ENCODE measurements around the gene HIPK3.

The HIPK3 gene

DNA sequence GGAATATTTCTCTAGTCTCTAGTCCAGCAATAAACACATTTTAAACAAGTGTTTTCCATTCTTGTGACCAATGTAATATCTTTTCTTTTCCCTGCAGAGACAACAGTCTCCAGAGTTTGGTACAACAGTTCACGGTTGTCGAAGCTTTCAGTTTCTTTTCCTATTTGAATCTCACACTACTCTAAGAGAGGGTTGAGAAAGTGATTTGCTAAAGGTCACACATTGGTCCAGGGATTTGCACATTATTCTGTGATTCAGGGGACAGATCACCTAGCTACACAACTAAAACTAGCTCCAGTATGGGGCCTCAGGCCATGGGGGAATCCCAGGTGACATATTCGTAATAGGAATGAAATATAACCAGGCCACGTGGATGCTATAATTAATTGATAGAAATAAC, 132.5 kb downstream of the HIPK3 start:
- DNase-seq = no peak

DNA sequence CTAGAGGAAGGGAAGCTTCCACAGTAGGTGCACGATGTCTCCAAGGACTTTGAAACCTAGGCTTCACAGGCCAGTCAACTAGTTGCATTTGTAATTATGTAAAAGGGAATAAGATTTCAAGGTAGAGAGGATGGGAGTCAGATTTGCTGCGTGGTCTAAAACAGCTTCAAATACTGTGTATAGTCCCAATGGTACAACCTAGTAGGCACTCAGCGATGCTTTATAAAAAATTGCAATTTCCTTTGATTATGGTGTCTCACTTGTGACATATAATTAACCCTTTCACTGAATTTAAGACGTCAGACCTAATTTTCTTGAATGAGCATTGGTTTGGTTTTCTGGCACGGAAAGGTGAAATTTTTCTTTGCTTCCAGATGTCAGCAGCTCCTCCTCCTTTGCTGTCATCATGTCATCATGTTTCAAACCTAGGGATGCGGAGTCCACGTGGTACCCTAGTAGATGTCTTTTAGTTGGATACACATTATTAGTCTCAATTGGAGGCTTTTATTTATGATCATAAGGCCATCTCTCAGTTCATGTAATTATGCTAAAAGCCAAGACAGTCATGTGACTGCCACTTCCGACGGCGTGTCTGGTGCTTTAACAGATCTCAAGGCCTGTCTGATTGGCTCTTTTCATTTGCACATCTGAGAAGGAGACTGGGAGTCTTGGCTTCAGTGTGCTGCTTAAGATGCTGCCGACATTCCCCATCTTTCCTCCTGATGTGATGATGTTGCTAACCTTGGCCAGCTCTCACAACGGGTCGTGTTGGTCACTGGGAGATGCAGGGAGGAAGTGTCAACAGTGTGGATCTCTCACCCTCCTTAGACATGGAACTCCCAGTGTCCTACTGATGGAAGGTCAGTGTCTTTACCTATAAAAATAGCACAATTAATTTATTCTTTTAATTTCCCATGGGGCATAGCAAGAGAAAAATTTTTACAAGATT, 134.0 kb downstream of the HIPK3 start:
- DNase-seq = no peak

DNA sequence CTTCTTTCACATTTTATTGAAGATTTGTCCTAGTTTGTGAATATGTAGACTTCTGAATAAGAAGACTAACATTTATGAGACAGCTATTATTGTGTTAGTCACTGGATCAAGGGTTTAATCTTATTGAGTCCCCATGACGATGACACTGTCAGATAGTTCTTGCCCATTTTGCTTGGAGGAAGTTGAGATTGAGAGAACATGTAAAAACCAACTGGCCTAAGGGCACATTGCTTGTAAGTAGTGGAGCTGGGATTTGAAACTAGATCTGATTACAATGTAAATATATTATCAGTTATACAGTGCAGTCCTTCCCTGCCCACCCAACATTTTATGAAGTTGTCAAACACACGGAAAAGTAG, 134.7 kb downstream of the HIPK3 start:
- no peak for DNase-seq

DNA sequence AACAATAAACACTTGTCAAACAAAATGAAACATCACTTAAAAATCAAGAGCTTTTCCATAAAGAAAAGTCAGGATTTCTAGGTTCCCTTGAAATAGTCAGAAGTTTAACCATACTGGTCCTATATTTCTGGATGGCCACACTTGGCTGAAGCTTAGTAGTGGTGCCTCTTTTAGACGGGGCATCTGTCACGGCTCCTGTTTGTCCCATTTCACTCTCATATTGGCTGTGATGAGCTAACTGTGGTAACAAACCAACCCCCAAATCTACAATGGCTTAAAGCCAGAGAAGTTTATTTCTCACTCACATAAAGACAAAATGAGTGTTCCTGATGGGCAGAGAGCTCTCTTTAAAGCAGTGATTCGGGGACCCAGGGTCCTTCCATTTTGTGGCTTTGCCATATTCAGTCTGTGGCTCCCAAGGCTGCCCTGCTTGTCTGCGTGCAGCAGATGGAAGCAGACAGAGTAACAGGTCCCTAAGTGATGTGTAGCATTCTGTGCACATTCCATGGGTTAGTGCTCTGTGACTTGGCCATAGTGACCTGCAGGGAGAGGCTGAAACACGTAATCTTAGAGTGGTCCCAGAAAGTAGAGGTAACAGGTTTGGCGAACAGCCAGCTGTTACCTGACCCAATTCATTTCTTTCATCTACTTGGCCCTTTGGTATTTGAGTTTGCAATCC, 137.4 kb downstream of the HIPK3 start:
- no peak for DNase-seq

DNA sequence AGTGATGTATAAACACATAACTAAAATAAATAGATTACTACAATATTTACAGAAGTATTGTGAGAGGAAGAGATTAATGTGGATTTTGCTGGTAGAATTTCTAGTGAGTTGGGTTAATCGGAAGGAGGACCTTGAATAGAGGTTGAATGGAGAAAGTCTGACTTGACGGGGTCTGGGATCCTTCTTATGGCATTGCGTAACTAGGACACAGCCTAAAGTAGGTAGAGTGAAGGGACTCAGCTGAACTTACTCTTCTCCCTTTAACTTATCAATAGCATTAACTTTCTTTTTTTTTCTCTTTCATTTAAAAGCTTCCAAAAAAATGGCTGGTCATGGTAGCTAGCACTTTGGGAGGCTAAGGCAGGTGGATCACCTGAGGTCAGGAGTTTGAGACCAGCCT, 139.2 kb downstream of the HIPK3 start:
- no peak for DNase-seq

DNA sequence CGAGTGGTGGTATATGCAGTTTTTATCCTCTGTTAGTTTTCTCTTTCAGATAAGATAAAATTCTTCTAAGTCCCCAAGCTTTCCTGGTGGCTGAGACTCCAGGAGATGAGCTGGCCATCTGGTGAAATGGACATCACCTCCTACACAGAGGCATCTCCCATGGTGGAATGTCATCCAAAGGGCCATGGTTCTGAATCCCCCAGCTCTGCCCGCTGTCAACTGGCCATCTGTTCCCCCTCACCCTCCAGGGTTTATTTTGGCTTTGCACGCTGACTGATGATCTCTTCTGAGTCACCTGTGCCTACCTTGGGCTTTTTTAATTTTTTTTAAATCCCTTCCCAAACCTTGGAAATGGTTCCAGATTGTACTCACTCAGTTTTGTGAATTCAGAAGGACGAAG, 142.2 kb downstream of the HIPK3 start:
- DNase-seq = no peak

DNA sequence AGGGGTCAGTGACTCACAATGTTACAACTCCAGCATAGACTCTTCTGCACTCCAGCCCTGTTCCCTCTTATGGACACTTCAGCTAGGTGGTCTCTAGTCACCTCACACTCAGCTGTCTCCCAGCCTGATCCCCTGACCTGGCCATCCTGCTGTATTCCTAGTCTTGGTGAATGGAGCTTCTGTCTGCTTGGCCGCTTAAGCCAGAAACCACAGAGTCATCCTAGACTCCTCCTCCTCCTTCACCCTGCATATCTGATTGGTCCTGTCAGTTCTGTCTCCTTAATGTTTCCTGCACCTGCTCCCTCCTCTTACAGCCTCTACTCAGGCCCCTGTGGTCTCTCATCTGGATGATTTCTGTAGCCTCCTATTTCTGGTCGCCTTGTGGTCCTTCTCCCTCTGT, 144.9 kb downstream of the HIPK3 start:
- no peak for DNase-seq

DNA sequence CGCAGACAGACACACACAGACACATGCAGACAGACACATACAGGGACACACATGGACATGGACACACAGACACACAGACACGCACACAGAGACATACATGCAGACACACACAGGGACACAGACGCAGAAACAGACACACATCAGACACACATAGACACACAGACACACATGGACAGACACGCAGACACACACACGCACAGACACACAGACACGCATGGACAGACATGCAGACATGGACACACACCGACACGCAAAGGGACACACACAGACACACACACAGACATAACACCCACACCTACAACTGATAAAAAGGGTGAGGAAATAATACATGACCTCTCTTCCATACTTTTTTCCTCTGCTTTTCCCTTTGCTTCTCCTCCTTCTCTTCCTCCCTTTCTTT, 146.2 kb downstream of the HIPK3 start:
- DNase-seq = no peak

DNA sequence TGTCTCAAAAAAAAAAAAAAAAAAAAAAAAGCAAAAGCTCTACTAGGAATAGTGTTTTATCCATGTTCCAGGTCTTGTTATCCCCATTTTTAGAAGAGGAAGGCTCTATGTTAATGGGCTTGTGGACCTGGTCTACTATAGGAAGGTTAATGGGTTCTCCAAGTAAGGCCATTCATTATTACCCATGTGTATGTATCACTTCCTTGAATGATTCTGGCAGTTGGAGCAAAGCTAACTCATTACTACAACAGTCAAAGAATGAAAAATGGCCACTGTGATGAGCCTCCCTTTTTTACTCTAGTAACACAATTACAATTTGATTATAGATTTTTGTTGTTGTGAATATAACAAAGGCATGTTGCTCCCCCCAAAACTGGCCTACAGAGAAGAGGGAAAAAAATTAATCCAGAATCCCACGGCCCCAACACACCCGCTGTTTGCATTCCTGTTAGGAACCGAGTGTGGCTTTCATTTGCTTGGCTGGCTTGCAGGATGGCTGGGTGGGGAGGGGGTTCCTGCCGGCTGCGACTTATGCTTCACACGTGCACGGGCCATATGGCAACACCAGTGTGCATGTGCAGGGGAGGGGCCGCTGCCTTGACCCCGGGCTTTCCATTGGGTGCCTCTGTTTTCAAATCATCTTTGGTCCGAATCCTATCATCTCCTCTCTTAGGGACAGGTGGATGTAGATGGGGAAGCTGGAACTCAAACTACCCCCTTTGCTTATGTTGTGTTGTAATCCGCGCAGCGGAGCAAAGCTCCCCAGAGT, 148.8 kb downstream of the HIPK3 start:
- no peak for DNase-seq
